ENCODE results near the gene FFAR3. TPM values are rescaled to one million over a fixed set of nuclear protein-coding genes. Genes with fewer than 3 reads are reported as not detected.

Gene FFAR3
- not detected in 2 replicates for total RNA-seq

DNA sequence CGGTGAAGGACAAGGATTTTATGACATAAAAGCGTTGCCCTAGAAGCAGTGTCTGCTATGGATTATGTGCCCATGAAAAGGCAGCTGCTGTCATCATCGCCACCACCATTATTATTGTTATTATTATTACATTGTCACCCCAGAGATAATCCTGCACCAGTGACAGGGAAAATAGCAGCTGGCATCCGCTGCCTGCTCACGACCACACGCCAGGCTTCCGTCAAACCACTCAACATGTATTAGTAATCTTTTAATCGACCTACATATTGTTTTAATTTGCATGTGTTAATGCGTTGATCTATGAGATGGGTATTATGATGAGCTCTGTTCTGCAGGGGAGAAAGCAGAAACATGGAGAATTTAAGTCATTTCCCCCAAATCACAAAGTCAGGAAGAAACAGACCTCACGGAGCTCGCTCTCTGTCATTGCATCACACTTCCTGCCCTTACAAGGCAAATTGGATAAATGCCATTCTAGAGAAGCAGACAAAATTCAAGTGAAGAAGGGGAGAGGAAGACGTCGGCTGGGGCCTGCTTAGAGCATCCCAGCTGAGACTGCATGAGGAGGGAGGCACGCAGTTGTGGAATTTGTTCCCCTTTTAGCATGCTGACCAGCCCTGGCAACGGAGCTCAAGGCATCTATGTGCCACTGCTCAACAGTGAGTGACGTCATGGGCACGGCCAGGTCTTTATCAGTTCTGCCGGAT is at the start of gene FFAR3:
Gene FFAR3, plus strand, starts transcription at position 594 of the 707 bp plus-strand sequence. CDS start 431 bp downstream, outside the sequence.

DNA sequence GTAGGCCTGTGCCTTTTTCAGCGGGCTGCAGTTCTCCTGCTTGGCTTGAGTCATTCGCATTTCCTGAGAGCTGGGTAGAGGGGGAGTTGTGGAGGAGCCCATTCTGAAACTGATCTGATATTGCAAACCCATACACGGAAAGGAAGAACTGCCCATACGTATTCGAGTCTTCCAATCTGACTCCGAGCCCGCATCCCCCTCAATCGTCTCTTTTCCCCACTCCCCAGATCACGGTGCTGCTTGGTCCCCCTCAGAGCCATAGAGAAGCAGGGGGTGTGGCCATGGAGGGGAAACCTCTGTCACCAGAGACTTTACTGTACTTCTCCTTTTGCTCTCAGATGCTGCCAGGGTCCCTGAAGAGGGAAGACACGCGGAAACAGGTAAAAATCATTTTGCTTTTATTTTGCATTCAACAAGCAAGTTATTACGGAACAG is 29.4 kb upstream of the FFAR3 start, which contains the start of gene CD22:
Gene CD22, plus strand, starts transcription at position 337 of the 435 bp plus-strand sequence. CDS start 2,854 bp downstream, outside the sequence.

GRCh38 chr19:35347171-35347929 is 10.9 kb upstream of the FFAR3 start, which contains the start of gene FFAR1:
Gene FFAR1 (plus strand): TSS chr19:35347902. CDS start chr19:35351552, 3,650 bp downstream.

DNA sequence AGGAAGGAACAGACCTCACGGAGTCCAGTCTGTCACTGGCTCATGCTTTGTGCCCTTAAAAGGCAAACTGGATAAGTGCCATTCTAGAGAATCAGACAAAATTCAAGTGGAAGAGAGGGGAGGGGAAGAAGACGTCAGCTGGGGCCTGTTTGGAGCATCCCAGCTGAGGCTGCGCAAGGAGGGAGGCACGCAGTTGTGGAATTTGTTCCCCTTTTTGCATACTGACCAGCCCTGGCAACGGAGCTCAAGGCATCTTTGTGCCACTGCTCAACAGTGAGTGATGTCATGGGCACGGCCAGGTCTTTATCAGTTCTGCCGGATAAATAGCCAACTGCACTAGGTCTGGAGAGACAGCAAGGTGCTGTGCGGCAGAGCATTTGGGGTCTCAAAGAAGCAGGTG is 12.5 kb downstream of the FFAR3 start, which contains the start of gene GPR42:
Gene GPR42, plus strand, starts transcription at position 347 of the 400 bp plus-strand sequence. CDS start 292 bp downstream, outside the sequence.

Other genes starting within 250 kb of the FFAR3 start
- not detected in 2 replicates for gene FXYD3, start 242.6 kb upstream of the FFAR3 start, total RNA-seq
- gene LGI4, start 223.4 kb upstream of the FFAR3 start, total RNA-seq: under 0.01 and 0.05 TPM in 2 replicates
- 2.1 TPM in 1 of 2 replicates, not detected in the other for gene FXYD1, start 219.6 kb upstream of the FFAR3 start, total RNA-seq
- gene FXYD7, start 215.2 kb upstream of the FFAR3 start, total RNA-seq: not detected in 2 replicates
- gene FXYD5, start 203.7 kb upstream of the FFAR3 start, total RNA-seq: 17.2 and 30.4 TPM in 2 replicates
- gene FAM187B, start 129.7 kb upstream of the FFAR3 start, total RNA-seq: not detected in 2 replicates
- gene LSR, start 109.5 kb upstream of the FFAR3 start, total RNA-seq: 0.46 and 0.59 TPM in 2 replicates
- 45.1 and 52.6 TPM in 2 replicates for gene USF2, start 89.5 kb upstream of the FFAR3 start, total RNA-seq
- gene HAMP, start 75.9 kb upstream of the FFAR3 start, total RNA-seq: not detected in 2 replicates
- not detected in 2 replicates for gene MAG, start 66.3 kb upstream of the FFAR3 start, total RNA-seq
- 0.55 TPM in 1 of 2 replicates, not detected in the other for gene CD22, start 29.3 kb upstream of the FFAR3 start, total RNA-seq
- gene FFAR1, start 10.6 kb upstream of the FFAR3 start, total RNA-seq: not detected in 2 replicates
- not detected in 2 replicates for gene GPR42, start 12.6 kb downstream of the FFAR3 start, total RNA-seq
- not detected in 2 replicates for gene FFAR2, start 89.8 kb downstream of the FFAR3 start, total RNA-seq
- gene KRTDAP, start 132.0 kb downstream of the FFAR3 start, total RNA-seq: not detected in 2 replicates
- gene DMKN, start 155.2 kb downstream of the FFAR3 start, total RNA-seq: 0.23 and 0.30 TPM in 2 replicates
- gene SBSN, start 169.9 kb downstream of the FFAR3 start, total RNA-seq: 0.59 and 0.65 TPM in 2 replicates
- not detected in 2 replicates for gene GAPDHS, start 175.0 kb downstream of the FFAR3 start, total RNA-seq
- 61.2 and 100 TPM in 2 replicates for gene TMEM147, start 187.2 kb downstream of the FFAR3 start, total RNA-seq
- gene ATP4A, start 205.2 kb downstream of the FFAR3 start, total RNA-seq: not detected in 2 replicates
- not detected in 2 replicates for gene PMIS2, start 227.7 kb downstream of the FFAR3 start, total RNA-seq

Measured in smooth muscle cell of the umbilical artery (primary cell).